Mesodermal cell (in vitro differentiated cells): Measurements from ENCODE around the gene ADGRD1.

ENCODE experiments used
- H3K27ac ChIP-seq: 2 replicates; pipeline ENCODE4 v1.7.0; 2013; ENCODE audit warnings: mild to moderate bottlenecking, low read depth, low read length, moderate library complexity; ENCODE audit not compliant: severe bottlenecking
- H3K36me3 ChIP-seq: 2 replicates; pipeline ENCODE4 v1.7.1; 2013; ENCODE audit warnings: mild to moderate bottlenecking, low read length, moderate library complexity; ENCODE audit not compliant: control insufficient read depth, insufficient read depth
- H3K4me1 ChIP-seq: one replicate; pipeline ENCODE4 v1.7.1; 2013; ENCODE audit warnings: mild to moderate bottlenecking, low read length; ENCODE audit not compliant: insufficient read depth, control insufficient read depth, poor library complexity, severe bottlenecking
- H3K4me3 ChIP-seq: 2 replicates; pipeline ENCODE4 v1.7.0; 2013; ENCODE audit warnings: low read length, control low read depth, mild to moderate bottlenecking; ENCODE audit not compliant: insufficient read depth, poor library complexity, severe bottlenecking; ENCODE audit errors: extremely low read depth
- H3K9me3 ChIP-seq: 2 replicates; pipeline ENCODE4 v1.7.1; 2013; ENCODE audit warnings: mild to moderate bottlenecking, low read length, moderate library complexity; ENCODE audit not compliant: control insufficient read depth
- WGBS, 2 experiments: methylation state at CpG; one replicate each; pipeline ENCODE4 v1.1.5; 2013; ENCODE audit warnings: missing lambda C conversion rate in 2 of 2; ENCODE audit not compliant: insufficient coverage in 2 of 2; 5-methylcytosine and 5-hydroxymethylcytosine counted together

The ADGRD1 gene

DNA sequence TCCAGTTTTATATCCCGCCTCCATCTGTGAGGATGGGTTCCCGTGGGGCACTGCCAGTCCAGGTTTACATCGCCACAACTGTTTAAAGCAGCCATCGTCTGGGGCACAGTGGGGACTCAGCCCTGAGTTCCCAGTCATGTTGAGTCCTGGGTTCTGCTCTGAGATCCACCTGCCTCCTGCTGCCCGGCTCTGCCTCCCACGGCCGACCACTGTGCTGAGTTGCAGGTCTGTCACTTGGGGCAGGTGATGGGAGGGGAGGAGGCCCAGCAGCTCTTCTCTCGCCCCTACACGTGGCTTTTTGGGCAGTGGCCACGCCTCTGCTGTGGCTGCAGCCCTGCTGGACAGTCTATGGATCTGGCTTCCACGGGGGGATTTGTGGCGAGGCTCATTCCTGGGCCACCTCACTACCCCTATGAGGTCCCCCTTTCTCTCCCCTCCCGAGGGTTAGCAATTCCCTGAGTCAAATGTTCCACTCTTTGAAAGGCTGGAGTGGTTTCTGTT, 143.0 kb downstream of the ADGRD1 start:
- whole genome bisulfite sequencing, 2 experiments, result 87 to 95% methylated on average over 8 to 10 of the region's 13 CpGs
- no peaks in the 10 kb centered on the region for H3K9me3 ChIP-seq
- no peak overlapping the region for H3K4me3 ChIP-seq
- no peaks in the 10 kb centered on the region for H3K36me3 ChIP-seq
- H3K27ac ChIP-seq, result no peak overlapping the region
- no peaks in the 10 kb centered on the region for H3K4me1 ChIP-seq

DNA sequence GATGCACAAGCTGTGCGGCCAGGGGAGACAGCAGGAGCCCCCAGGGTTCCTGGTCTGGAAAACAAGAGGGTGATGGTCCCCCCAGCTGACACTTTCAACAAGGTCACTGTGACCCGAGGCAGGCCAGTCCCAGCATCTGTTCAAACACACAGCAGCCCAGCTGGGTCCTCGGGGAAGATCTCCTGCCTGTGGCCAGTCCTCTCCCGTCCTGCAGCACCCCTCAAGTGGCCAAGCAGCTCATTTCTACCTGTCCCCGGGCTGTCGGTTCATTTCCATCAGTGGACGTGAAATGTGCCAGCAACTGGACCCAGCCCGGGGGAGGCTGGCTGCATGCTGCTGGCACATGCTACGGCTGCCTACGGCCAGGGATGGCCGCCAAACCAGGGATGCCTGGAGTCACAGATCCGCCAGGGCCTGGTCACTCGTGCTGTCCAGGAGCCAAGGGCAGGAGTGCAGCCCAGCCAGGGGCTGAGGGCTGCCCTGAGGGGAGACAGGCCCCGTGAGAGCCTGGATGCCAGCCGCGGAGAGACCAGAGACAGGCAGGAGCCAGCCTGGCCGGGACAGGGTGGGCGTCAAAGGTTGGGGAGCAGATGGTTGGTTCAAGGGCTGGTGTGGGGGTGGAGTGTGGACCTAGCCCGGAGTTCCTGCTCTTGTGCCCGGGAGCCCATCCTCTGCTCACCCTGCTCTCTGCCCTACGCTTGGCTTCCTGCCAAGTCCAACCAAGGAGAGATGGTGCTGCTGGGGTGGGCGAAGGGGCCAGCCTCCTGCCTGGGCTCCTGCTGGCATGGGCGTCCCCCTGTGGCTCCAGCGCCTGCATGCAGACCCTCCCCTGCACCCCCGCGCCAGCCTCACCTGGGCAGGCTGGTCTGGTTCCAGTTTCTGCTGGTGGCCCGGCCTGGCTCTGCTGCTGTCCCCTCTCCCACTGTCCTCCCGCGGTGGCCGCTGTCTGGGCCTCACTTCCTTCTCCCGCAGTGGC, 143.8 kb downstream of the ADGRD1 start:
- Histone ChIP-seq H3K36me3 (no peaks in the 10 kb centered on the region), H3K4me1 (no peaks in the 10 kb centered on the region), H3K27ac (no peak overlapping the region), H3K9me3 (no peaks in the 10 kb centered on the region), H3K4me3 (no peak overlapping the region)
- 87 to 89% methylated on average over 24 to 27 of the region's 31 CpGs for WGBS, 2 experiments

- 82 to 89% methylated on average over 17 of the region's 19 CpGs for WGBS, 2 experiments
- Histone ChIP-seq H3K4me3 (no peak overlapping the region), H3K27ac (no peak overlapping the region), H3K36me3 (no peaks in the 10 kb centered on the region), H3K9me3 (no peaks in the 10 kb centered on the region), H3K4me1 (no peaks in the 10 kb centered on the region)
Observed at GRCh38 chr12:131098178-131098981, 144.7 kb downstream of the ADGRD1 start.

- WGBS, 2 experiments, result 84 to 92% methylated on average over 4 to 5 of the region's 5 CpGs
- H3K9me3 ChIP-seq, result no peaks in the 10 kb centered on the region
- no peaks in the 10 kb centered on the region for H3K36me3 ChIP-seq
- H3K4me3 ChIP-seq, result no peak overlapping the region
- no peaks in the 10 kb centered on the region for H3K4me1 ChIP-seq
- no peak overlapping the region for H3K27ac ChIP-seq
Observed at GRCh38 chr12:131100031-131100674, 146.4 kb downstream of the ADGRD1 start.

- no peaks in the 10 kb centered on the region for H3K4me1 ChIP-seq
- no peak overlapping the region for H3K27ac ChIP-seq
- H3K4me3 ChIP-seq, result no peak overlapping the region
- H3K9me3 ChIP-seq, result no peaks in the 10 kb centered on the region
- no peaks in the 10 kb centered on the region for H3K36me3 ChIP-seq
- 92 to 100% methylated on average over 1 to 4 of the region's 4 CpGs for WGBS, 2 experiments
Observed at GRCh38 chr12:131101006-131101405, 147.3 kb downstream of the ADGRD1 start.

- Histone ChIP-seq H3K9me3 (no peaks in the 10 kb centered on the region), H3K4me1 (no peaks in the 10 kb centered on the region), H3K27ac (no peak overlapping the region), H3K4me3 (no peak overlapping the region), H3K36me3 (no peaks in the 10 kb centered on the region)
- 92 to 95% methylated on average over 13 of the region's 13 CpGs for WGBS, 2 experiments
Observed at GRCh38 chr12:131101703-131102492, 148.2 kb downstream of the ADGRD1 start.

GRCh38 chr12:131102493-131102931, 148.8 kb downstream of the ADGRD1 start:
- H3K36me3 ChIP-seq, result no peaks in the 10 kb centered on the region
- no peak overlapping the region for H3K4me3 ChIP-seq
- 89 to 96% methylated on average over 7 to 10 of the region's 10 CpGs for WGBS, 2 experiments
- no peaks in the 10 kb centered on the region for H3K9me3 ChIP-seq
- H3K4me1 ChIP-seq, result no peaks in the 10 kb centered on the region
- H3K27ac ChIP-seq, result no peak overlapping the region

DNA sequence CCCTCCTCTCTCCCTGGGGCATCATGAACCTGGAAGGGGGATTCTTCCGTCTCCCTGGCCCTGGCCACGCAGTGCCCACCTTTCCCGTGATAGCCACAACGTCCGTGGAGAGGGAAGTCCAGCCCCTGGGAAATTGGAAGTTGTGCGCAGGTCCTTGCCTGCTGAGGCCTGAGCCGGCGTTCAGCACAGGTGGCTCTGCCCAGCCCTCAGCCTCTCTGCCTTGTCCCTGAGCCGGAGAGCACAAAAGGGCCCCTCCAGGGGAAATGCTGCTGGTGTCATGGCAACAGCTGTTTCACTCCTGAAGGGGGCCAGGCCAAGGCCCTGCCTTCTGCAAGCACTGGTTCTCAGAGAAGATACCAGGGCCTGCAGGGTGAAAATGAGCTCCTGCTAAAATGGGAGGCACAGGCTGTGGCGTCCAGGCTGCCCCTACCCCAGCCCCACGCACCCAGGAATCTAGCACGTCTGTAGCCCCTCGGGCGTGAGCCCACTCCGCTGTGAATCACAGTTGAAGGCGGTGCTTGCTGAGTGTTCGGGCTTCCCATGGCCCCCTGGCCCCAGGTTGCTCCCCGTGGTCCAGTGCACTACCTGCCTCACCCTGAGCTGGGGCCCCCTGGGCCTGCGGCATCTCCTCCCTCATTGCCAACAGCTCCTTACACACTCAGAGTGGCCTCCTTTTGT, 149.4 kb downstream of the ADGRD1 start:
- no peaks in the 10 kb centered on the region for H3K4me1 ChIP-seq
- H3K4me3 ChIP-seq, result no peak overlapping the region
- WGBS, 2 experiments, result 83 to 91% methylated on average over 18 to 19 of the region's 19 CpGs
- H3K36me3 ChIP-seq, result no peaks in the 10 kb centered on the region
- no peaks in the 10 kb centered on the region for H3K9me3 ChIP-seq
- H3K27ac ChIP-seq, result no peak overlapping the region

DNA sequence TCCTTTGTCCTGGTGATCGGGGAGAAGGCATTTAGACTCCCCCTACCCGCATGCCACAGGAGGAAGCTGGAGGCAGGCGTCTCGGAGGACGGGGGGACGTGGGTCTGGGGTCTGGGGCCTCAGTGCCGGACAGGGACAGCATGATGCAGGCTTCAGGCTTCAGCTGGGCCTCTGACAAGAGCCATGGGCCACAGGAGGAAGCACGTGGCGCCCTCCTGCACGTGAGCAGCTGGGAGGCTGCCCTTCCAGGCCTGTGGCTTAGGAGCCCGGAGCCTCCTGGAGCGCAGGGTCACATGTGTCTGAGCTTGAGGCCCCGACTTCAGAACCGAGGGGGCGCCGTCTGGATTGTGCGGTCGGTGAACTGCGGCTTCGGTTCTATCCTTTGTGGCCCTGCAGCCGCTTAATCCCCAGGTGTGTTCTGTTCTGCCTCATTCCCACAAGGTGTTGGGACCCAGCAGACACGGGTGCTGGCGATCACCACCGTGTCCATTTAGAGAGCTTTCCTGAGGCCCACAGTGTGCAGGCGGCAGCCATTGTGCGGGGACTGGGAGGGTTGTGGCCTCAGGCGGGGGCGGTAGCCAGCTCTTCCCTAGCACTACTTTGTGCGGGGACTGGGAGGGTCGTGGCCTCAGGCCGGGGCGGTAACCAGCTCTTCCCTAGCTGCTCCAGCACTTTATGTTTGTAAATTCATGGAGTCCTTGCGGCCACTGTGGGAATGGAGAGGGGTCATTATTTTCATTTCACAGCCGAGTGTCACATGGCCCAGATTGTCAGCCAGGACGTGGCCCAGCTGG, 150.2 kb downstream of the ADGRD1 start:
- no peaks in the 10 kb centered on the region for H3K4me1 ChIP-seq
- 87 to 92% methylated on average over 30 to 33 of the region's 35 CpGs for WGBS, 2 experiments
- H3K4me3 ChIP-seq, result no peak overlapping the region
- no peaks in the 10 kb centered on the region for H3K9me3 ChIP-seq
- H3K36me3 ChIP-seq, result no peaks in the 10 kb centered on the region
- no peak overlapping the region for H3K27ac ChIP-seq
